K562 (cell line): Measurements from ENCODE around the gene MATN1. TPM values are rescaled to one million over a fixed set of nuclear protein-coding genes. Genes with fewer than 3 reads are reported as not detected.
A peak's percentile ranks its signal among the peaks of the same experiment; 100 is the strongest.

Experiments
- ETV6 ChIP-seq, 3 experiments: fragments of 150-350 bp in 1 of 3; sonication (generic) in 1 of 3; formaldehyde crosslinking in 1 of 3; IDR thresholded peaks; 2 replicates each; pipeline versions ENCODE4 v1.6.1 to v1.8.0; 2014 to 2022; ENCODE audit warnings: borderline replicate concordance in 2 of 3, low read depth in 2 of 3, antibody characterized with exemption in 1 of 3, low read length in 1 of 3, mild to moderate bottlenecking in 1 of 3, missing genetic modification reagents in 1 of 3
- FOXA1 ChIP-seq: fragments of 450-650 bp; IDR thresholded peaks from 2 replicates; pipeline ENCODE4 v1.6.1; 2016; ENCODE audit warnings: mild to moderate bottlenecking, borderline replicate concordance
- HDAC2 ChIP-seq: fragments of 450-650 bp; IDR thresholded peaks from 2 replicates; pipeline ENCODE4 v1.6.1; 2016; ENCODE audit warnings: mild to moderate bottlenecking
- HDAC8 ChIP-seq: fragments of 450-650 bp; IDR thresholded peaks from 2 replicates; pipeline ENCODE4 v1.6.1; 2016; ENCODE audit warnings: mild to moderate bottlenecking, missing genetic modification characterization, moderate library complexity, missing compliant biosample characterization
- HNRNPLL ChIP-seq: fragments of 200-400 bp; formaldehyde crosslinking; IDR thresholded peaks from 2 replicates; pipeline ENCODE4 v1.6.1; 2017; ENCODE audit warnings: low read length, low read depth, mild to moderate bottlenecking; ENCODE audit not compliant: poor library complexity, severe bottlenecking
- KAT2B ChIP-seq: IDR thresholded peaks from one replicate; pipeline ENCODE4 v1.6.1; 2012; ENCODE audit warnings: low read depth, mild to moderate bottlenecking, control low read depth, inconsistent platforms, low read length, moderate library complexity
- KDM1A ChIP-seq, 2 experiments: fragments of 450-650 bp; IDR thresholded peaks; 2 replicates each; pipeline ENCODE4 v1.6.1; 2016; ENCODE audit warnings: mild to moderate bottlenecking in 2 of 2
- NELFE ChIP-seq: IDR thresholded peaks from 2 replicates; pipeline ENCODE4 v1.6.1; 2011; ENCODE audit warnings: mild to moderate bottlenecking; ENCODE audit not compliant: insufficient read depth, insufficient read length
- RAD21 ChIP-seq, 2 experiments: fragments of 250-450 bp in 1 of 2; fragments of 450-650 bp in 1 of 2; sonication (Bioruptor Pico) in 1 of 2; formaldehyde crosslinking in 1 of 2; IDR thresholded peaks in 1 of 2; conservative IDR thresholded peaks in 1 of 2; 2 replicates each; pipeline versions ENCODE4 v1.4.0 to v1.8.0; 2020 to 2022; ENCODE audit warnings: mild to moderate bottlenecking in 2 of 2, moderate library complexity in 1 of 2
- SMC3 ChIP-seq: conservative IDR thresholded peaks from 2 replicates; pipeline ENCODE4 v1.6.1; 2011; ENCODE audit warnings: low read depth, low read length, improper control_type of control experiment; ENCODE audit not compliant: insufficient read depth
- ZFX ChIP-seq: sonication (generic); formaldehyde crosslinking; IDR thresholded peaks from 2 replicates; pipeline ENCODE4 v1.8.0; 2022; ENCODE audit warnings: mild to moderate bottlenecking, missing genetic modification reagents, moderate library complexity
- ZNF695 ChIP-seq: fragments of 450-650 bp; formaldehyde crosslinking; IDR thresholded peaks from 2 replicates; pipeline ENCODE4 v1.4.0; 2020; ENCODE audit warnings: mild to moderate bottlenecking, moderate library complexity
- polyA plus RNA-seq, 8 experiments: library from polyadenylated mRNA; depleted of rRNA in 4 of 8; stranded (reverse) in 5 of 8; unstranded in 3 of 8; fragments of >200 nt; fragmentation: Nextera tagmentation in 2 of 8; fragmentation: Illumina TruSeq in 1 of 8; extraction: Ambion mirVana in 2 of 8; extraction: Trizol in 1 of 8; gene quantifications; 2 replicates each; pipeline versions ENCODE4 v1.2.1 to v1.2.3, GENCODE V29; 2011 to 2014; ENCODE audit warnings: inconsistent platforms in 1 of 8, missing spikeins in 1 of 8
- total RNA-seq, 7 experiments: library from RNA; depleted of rRNA in 6 of 7; stranded (reverse); fragments of >200 nt in 6 of 7; fragmentation: Illumina TruSeq in 2 of 7; extraction: Trizol in 2 of 7; gene quantifications; 2 replicates each; pipeline versions ENCODE4 v1.2.1 to v1.2.3, GENCODE V29; 2011 to 2021; ENCODE audit warnings: low replicate concordance in 1 of 7
- TF ChIP-seq, protein P1 (sequence below): fragments of 450-650 bp; IDR thresholded peaks from 2 replicates; pipeline ENCODE4 v1.7.0; 2016; ENCODE audit warnings: borderline replicate concordance
- TF ChIP-seq, protein P2 (sequence below): fragments of 200-400 bp; formaldehyde crosslinking; IDR thresholded peaks from 2 replicates; pipeline ENCODE4 v1.6.1; 2017; ENCODE audit warnings: mild to moderate bottlenecking, low read depth, low read length, moderate library complexity
- TF ChIP-seq, protein P3 (sequence below), 3 experiments: IDR thresholded peaks in 2 of 3; conservative IDR thresholded peaks in 1 of 3; 2 replicates each; pipeline ENCODE4 v1.5.1; 2011 to 2012; ENCODE audit warnings: low read length in 3 of 3, mild to moderate bottlenecking in 3 of 3, control low read depth in 2 of 3, improper control_type of control experiment in 1 of 3, inconsistent platforms in 1 of 3, low read depth in 1 of 3, mixed read lengths in 1 of 3, moderate library complexity in 1 of 3; ENCODE audit not compliant: insufficient read depth in 2 of 3
- TF ChIP-seq, protein P4 (sequence below): sonication (generic); formaldehyde crosslinking; IDR thresholded peaks from 2 replicates; pipeline ENCODE4 v1.8.0; 2022; ENCODE audit warnings: mild to moderate bottlenecking, missing genetic modification reagents

Gene MATN1
- total and polyA plus RNA-seq, 9 of the 15 experiments (the other 6 are each of a cell fraction or from before 2014, with no cell fraction given), result 0.10 to 2.3 (median 1.2) TPM

DNA sequence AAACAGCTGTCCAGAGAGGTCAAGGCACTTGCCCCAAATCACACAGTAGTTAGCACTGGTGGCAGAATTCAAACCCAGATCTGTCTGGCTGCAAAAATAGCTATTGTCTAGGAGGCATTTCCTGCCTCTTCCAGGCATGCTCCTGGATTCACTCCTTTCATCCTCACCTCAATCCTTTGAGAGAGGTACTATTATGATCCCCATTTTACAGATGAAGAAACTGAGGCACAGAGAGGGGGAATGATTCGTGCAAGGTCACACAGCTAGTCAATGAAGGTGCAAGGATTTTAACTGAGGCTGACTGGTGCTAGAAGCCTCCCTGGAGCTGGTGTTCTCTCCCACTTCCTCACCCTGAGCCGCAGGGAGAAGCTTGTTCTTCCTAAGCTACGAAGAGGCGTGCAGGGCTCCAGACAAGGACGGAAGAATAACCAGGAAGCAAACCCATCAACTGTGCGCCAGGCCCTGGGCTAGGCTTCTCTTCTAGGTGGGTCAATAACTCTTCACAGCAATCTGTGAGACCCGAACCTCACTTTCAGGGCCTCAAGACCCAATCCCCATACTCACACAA, 34.8 kb upstream of the MATN1 start (continued):
- TF ChIP-seq RAD21 (CRISPR knock-in tag; conservative IDR thresholded peaks at IDR 0.05 in 1 of 2, IDR thresholded peaks at IDR 0.05 in 1 of 2) (no peak), SMC3 (no peak), KDM1A (IDR thresholded peaks at IDR 0.05) (peak; percentile 87 to 93), ZNF695 (CRISPR knock-in tag) (no peak), KAT2B (no peak), HNRNPLL (no peak), HDAC2 (peak; percentile 75), ETV6 (IDR thresholded peaks at IDR 0.05; ENCODE audit: borderline replicate concordance in 1 of 2, low read depth in 2 of 2, low read length in 1 of 2) (no peak), ETV6 (CRISPR knock-in tag; IDR thresholded peaks at IDR 0.05; ENCODE audit: borderline replicate concordance) (no peak), HDAC8 (tag) (no peak), FOXA1 (no peak), NELFE (no peak), ZFX (CRISPR knock-in tag) (no peak)
- TF ChIP-seq, protein P1, sequence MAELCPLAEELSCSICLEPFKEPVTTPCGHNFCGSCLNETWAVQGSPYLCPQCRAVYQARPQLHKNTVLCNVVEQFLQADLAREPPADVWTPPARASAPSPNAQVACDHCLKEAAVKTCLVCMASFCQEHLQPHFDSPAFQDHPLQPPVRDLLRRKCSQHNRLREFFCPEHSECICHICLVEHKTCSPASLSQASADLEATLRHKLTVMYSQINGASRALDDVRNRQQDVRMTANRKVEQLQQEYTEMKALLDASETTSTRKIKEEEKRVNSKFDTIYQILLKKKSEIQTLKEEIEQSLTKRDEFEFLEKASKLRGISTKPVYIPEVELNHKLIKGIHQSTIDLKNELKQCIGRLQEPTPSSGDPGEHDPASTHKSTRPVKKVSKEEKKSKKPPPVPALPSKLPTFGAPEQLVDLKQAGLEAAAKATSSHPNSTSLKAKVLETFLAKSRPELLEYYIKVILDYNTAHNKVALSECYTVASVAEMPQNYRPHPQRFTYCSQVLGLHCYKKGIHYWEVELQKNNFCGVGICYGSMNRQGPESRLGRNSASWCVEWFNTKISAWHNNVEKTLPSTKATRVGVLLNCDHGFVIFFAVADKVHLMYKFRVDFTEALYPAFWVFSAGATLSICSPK, result no peak
- TF ChIP-seq, protein P2, sequence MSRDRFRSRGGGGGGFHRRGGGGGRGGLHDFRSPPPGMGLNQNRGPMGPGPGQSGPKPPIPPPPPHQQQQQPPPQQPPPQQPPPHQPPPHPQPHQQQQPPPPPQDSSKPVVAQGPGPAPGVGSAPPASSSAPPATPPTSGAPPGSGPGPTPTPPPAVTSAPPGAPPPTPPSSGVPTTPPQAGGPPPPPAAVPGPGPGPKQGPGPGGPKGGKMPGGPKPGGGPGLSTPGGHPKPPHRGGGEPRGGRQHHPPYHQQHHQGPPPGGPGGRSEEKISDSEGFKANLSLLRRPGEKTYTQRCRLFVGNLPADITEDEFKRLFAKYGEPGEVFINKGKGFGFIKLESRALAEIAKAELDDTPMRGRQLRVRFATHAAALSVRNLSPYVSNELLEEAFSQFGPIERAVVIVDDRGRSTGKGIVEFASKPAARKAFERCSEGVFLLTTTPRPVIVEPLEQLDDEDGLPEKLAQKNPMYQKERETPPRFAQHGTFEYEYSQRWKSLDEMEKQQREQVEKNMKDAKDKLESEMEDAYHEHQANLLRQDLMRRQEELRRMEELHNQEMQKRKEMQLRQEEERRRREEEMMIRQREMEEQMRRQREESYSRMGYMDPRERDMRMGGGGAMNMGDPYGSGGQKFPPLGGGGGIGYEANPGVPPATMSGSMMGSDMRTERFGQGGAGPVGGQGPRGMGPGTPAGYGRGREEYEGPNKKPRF, result no peak
- TF ChIP-seq, protein P3, sequence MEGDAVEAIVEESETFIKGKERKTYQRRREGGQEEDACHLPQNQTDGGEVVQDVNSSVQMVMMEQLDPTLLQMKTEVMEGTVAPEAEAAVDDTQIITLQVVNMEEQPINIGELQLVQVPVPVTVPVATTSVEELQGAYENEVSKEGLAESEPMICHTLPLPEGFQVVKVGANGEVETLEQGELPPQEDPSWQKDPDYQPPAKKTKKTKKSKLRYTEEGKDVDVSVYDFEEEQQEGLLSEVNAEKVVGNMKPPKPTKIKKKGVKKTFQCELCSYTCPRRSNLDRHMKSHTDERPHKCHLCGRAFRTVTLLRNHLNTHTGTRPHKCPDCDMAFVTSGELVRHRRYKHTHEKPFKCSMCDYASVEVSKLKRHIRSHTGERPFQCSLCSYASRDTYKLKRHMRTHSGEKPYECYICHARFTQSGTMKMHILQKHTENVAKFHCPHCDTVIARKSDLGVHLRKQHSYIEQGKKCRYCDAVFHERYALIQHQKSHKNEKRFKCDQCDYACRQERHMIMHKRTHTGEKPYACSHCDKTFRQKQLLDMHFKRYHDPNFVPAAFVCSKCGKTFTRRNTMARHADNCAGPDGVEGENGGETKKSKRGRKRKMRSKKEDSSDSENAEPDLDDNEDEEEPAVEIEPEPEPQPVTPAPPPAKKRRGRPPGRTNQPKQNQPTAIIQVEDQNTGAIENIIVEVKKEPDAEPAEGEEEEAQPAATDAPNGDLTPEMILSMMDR (IDR thresholded peaks at IDR 0.05 in 2 of 3, conservative IDR thresholded peaks at IDR 0.05 in 1 of 3; ENCODE audit: insufficient read depth in 2 of 3, low read depth in 1 of 3, low read length in 3 of 3), result no peak
- TF ChIP-seq, protein P4, sequence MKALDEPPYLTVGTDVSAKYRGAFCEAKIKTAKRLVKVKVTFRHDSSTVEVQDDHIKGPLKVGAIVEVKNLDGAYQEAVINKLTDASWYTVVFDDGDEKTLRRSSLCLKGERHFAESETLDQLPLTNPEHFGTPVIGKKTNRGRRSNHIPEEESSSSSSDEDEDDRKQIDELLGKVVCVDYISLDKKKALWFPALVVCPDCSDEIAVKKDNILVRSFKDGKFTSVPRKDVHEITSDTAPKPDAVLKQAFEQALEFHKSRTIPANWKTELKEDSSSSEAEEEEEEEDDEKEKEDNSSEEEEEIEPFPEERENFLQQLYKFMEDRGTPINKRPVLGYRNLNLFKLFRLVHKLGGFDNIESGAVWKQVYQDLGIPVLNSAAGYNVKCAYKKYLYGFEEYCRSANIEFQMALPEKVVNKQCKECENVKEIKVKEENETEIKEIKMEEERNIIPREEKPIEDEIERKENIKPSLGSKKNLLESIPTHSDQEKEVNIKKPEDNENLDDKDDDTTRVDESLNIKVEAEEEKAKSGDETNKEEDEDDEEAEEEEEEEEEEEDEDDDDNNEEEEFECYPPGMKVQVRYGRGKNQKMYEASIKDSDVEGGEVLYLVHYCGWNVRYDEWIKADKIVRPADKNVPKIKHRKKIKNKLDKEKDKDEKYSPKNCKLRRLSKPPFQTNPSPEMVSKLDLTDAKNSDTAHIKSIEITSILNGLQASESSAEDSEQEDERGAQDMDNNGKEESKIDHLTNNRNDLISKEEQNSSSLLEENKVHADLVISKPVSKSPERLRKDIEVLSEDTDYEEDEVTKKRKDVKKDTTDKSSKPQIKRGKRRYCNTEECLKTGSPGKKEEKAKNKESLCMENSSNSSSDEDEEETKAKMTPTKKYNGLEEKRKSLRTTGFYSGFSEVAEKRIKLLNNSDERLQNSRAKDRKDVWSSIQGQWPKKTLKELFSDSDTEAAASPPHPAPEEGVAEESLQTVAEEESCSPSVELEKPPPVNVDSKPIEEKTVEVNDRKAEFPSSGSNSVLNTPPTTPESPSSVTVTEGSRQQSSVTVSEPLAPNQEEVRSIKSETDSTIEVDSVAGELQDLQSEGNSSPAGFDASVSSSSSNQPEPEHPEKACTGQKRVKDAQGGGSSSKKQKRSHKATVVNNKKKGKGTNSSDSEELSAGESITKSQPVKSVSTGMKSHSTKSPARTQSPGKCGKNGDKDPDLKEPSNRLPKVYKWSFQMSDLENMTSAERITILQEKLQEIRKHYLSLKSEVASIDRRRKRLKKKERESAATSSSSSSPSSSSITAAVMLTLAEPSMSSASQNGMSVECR, result 0 out of 2 replicates have a peak, but pooled peaks have one; percentile 12
